T-helper 22 cell (primary cell): Measurements from ENCODE around the gene KCNH5.

Source experiments
- DNase-seq: peaks from one replicate; pipeline ENCODE4 v3.0.0-alpha.2; 2020; ENCODE audit warnings: low read depth

Gene KCNH5

GRCh38 chr14:62739647-62740046, 305.6 kb downstream of the KCNH5 start:
- DNase-seq, result no peak

GRCh38 chr14:62736048-62737043, 308.9 kb downstream of the KCNH5 start:
- DNase-seq, result no peak

GRCh38 chr14:62734831-62735230, 310.4 kb downstream of the KCNH5 start:
- DNase-seq, result no peak

GRCh38 chr14:62722406-62722805, 322.9 kb downstream of the KCNH5 start:
- DNase-seq, result no peak

- DNase-seq, result no peak
Observed at GRCh38 chr14:62718629-62719028, 326.6 kb downstream of the KCNH5 start.

- DNase-seq, result no peak
Observed at GRCh38 chr14:62711351-62712023, 333.8 kb downstream of the KCNH5 start.

GRCh38 chr14:62710811-62711210, 334.4 kb downstream of the KCNH5 start:
- DNase-seq, result no peak

- no peak for DNase-seq
Observed at GRCh38 chr14:62709773-62710172, 335.5 kb downstream of the KCNH5 start.

GRCh38 chr14:62706217-62706616, 339.0 kb downstream of the KCNH5 start:
- DNase-seq, result no peak

- no peak for DNase-seq
Observed at GRCh38 chr14:62697461-62697860, 347.8 kb downstream of the KCNH5 start.

GRCh38 chr14:62696929-62697328, 348.3 kb downstream of the KCNH5 start:
- DNase-seq, result no peak

GRCh38 chr14:62696331-62696924, 348.8 kb downstream of the KCNH5 start:
- DNase-seq, result no peak

- DNase-seq, result no peak
Observed at GRCh38 chr14:62694075-62694474, 351.2 kb downstream of the KCNH5 start.

GRCh38 chr14:62692490-62693106, 352.7 kb downstream of the KCNH5 start:
- DNase-seq, result no peak

GRCh38 chr14:62691647-62692489, 353.4 kb downstream of the KCNH5 start:
- DNase-seq, result no peak

GRCh38 chr14:62689733-62690132, 355.5 kb downstream of the KCNH5 start:
- DNase-seq, result no peak

- no peak for DNase-seq
Observed at GRCh38 chr14:62687818-62688217, 357.4 kb downstream of the KCNH5 start.

GRCh38 chr14:62684376-62684775, 360.9 kb downstream of the KCNH5 start:
- DNase-seq, result no peak

GRCh38 chr14:62682208-62682607, 363.1 kb downstream of the KCNH5 start:
- no peak for DNase-seq

GRCh38 chr14:62674563-62675237, 370.6 kb downstream of the KCNH5 start:
- DNase-seq, result no peak
